ENCODE measurements around the gene SSH2.

GRCh38 chr17:29909236-29910003 lies 20.6 kb downstream of the SSH2 start:
- TF ChIP-seq POLR2A (IDR thresholded peaks at IDR 0.05), result no peak
- TF ChIP-seq, protein P1, sequence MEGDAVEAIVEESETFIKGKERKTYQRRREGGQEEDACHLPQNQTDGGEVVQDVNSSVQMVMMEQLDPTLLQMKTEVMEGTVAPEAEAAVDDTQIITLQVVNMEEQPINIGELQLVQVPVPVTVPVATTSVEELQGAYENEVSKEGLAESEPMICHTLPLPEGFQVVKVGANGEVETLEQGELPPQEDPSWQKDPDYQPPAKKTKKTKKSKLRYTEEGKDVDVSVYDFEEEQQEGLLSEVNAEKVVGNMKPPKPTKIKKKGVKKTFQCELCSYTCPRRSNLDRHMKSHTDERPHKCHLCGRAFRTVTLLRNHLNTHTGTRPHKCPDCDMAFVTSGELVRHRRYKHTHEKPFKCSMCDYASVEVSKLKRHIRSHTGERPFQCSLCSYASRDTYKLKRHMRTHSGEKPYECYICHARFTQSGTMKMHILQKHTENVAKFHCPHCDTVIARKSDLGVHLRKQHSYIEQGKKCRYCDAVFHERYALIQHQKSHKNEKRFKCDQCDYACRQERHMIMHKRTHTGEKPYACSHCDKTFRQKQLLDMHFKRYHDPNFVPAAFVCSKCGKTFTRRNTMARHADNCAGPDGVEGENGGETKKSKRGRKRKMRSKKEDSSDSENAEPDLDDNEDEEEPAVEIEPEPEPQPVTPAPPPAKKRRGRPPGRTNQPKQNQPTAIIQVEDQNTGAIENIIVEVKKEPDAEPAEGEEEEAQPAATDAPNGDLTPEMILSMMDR (IDR thresholded peaks at IDR 0.05), result no peak
